Stimulated activated CD4-positive, alpha-beta T cell treated with anti-CD3 and anti-CD28 coated beads, Interleukin-4, amount 100 ng/mL, for 1 hour (primary cell): ENCODE results near the gene MAPK8IP2.

Experiments
- DNase-seq: peaks from one replicate; pipeline ENCODE4 v3.0.0-alpha.2; 2020

Gene MAPK8IP2

GRCh38 chr22:50576070-50576469 lies 24.5 kb upstream of the MAPK8IP2 start:
- DNase-seq: no peak

GRCh38 chr22:50576806-50577696 lies 23.5 kb upstream of the MAPK8IP2 start:
- no peak for DNase-seq

GRCh38 chr22:50577697-50577986 lies 23.0 kb upstream of the MAPK8IP2 start:
- no peak for DNase-seq

- no peak for DNase-seq
These were observed 22.4 kb upstream of the MAPK8IP2 start, which contains the start of gene CPT1B for GRCh38 chr22:50577987-50578775. Gene CPT1B, minus strand, starts transcription at chr22:50578427. Its CDS starts 512 bp downstream, at chr22:50577915.

- DNase-seq: no peak
These were observed 21.8 kb upstream of the MAPK8IP2 start for GRCh38 chr22:50578776-50579310.

- no peak for DNase-seq
These were observed 20.8 kb upstream of the MAPK8IP2 start for GRCh38 chr22:50579752-50580151.

GRCh38 chr22:50581031-50581949 lies 19.3 kb upstream of the MAPK8IP2 start:
- DNase-seq: no peak

- DNase-seq: peak; percentile 33
These were observed 18.6 kb upstream of the MAPK8IP2 start for GRCh38 chr22:50581950-50582492.

GRCh38 chr22:50582493-50583293 lies 17.9 kb upstream of the MAPK8IP2 start, which contains the start of gene CHKB:
Gene CHKB, minus strand, starts transcription at chr22:50582849. Its CDS starts 68 bp downstream, at chr22:50582781.
- peak; percentile 98 for DNase-seq

GRCh38 chr22:50583294-50583861 lies 17.2 kb upstream of the MAPK8IP2 start:
- no peak for DNase-seq

GRCh38 chr22:50584106-50585096 lies 16.2 kb upstream of the MAPK8IP2 start:
- no peak for DNase-seq

GRCh38 chr22:50585238-50585637 lies 15.4 kb upstream of the MAPK8IP2 start:
- DNase-seq: no peak

GRCh38 chr22:50585781-50586180 lies 14.8 kb upstream of the MAPK8IP2 start:
- DNase-seq: no peak

- no peak for DNase-seq
These were observed 14.2 kb upstream of the MAPK8IP2 start for GRCh38 chr22:50586416-50586815.

GRCh38 chr22:50587407-50587806 lies 13.2 kb upstream of the MAPK8IP2 start:
- DNase-seq: no peak

- no peak for DNase-seq
These were observed 5.4 kb upstream of the MAPK8IP2 start for GRCh38 chr22:50595189-50595588.

- no peak for DNase-seq
These were observed 3.5 kb upstream of the MAPK8IP2 start for GRCh38 chr22:50597097-50597496.

GRCh38 chr22:50599816-50600455 lies 657 bp upstream of the MAPK8IP2 start:
- peak; percentile 66 for DNase-seq
